WI38 (cell line): ENCODE data around the gene F7.

Experiments
- H3K4me3 ChIP-seq: 2 replicates; pipeline ENCODE4 v1.5.1; 2011; ENCODE audit warnings: low read depth, mild to moderate bottlenecking, control low read depth, low read length
- TF ChIP-seq, protein P1 (sequence below): IDR thresholded peaks from 2 replicates; pipeline ENCODE4 v1.5.1; 2012; ENCODE audit warnings: low read depth, mild to moderate bottlenecking, control low read depth, low read length

F7 gene

DNA sequence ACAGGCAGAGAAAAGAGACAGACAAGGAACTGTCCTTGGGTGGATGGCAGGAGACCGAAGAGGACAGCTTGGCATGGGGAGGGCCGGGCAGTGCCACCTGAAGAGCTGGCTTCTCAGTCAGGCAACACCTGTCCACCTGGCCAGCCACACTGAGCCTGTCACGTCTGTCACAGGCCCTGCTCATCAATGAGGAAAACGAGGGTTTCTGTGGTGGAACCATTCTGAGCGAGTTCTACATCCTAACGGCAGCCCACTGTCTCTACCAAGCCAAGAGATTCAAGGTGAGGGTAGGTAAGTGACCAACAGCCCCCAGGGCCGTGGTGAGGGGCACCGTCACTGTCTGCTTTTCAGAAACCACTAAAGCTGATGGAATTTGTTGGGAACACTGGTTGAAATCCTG, 41.6 kb downstream of the F7 start:
- no peak overlapping the region for H3K4me3 ChIP-seq
- TF ChIP-seq, protein P1, sequence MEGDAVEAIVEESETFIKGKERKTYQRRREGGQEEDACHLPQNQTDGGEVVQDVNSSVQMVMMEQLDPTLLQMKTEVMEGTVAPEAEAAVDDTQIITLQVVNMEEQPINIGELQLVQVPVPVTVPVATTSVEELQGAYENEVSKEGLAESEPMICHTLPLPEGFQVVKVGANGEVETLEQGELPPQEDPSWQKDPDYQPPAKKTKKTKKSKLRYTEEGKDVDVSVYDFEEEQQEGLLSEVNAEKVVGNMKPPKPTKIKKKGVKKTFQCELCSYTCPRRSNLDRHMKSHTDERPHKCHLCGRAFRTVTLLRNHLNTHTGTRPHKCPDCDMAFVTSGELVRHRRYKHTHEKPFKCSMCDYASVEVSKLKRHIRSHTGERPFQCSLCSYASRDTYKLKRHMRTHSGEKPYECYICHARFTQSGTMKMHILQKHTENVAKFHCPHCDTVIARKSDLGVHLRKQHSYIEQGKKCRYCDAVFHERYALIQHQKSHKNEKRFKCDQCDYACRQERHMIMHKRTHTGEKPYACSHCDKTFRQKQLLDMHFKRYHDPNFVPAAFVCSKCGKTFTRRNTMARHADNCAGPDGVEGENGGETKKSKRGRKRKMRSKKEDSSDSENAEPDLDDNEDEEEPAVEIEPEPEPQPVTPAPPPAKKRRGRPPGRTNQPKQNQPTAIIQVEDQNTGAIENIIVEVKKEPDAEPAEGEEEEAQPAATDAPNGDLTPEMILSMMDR: no peak

DNA sequence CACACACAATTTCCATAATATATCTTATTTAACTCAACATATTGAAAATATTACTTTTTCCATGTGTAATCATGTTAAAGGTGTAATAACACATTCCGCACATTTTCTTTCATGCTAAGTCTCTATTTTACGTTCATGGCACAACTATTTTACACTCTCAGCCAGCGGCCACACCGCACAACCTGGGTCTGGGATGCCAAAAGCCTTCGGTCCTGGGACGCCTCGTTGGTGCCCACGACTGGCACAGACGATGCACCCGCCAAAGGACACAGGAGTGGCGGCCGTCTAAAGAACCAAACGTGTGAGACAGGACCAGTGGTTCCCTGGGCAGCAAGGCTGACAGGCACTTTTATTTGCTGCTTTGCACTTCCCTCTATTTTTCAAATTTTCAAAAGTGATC, 42.8 kb downstream of the F7 start:
- TF ChIP-seq, protein P1: no peak
- H3K4me3 ChIP-seq: no peak overlapping the region

DNA sequence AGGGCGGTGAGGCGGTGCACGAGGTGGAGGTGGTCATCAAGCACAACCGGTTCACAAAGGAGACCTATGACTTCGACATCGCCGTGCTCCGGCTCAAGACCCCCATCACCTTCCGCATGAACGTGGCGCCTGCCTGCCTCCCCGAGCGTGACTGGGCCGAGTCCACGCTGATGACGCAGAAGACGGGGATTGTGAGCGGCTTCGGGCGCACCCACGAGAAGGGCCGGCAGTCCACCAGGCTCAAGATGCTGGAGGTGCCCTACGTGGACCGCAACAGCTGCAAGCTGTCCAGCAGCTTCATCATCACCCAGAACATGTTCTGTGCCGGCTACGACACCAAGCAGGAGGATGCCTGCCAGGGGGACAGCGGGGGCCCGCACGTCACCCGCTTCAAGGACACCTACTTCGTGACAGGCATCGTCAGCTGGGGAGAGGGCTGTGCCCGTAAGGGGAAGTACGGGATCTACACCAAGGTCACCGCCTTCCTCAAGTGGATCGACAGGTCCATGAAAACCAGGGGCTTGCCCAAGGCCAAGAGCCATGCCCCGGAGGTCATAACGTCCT, 43.4 kb downstream of the F7 start:
- TF ChIP-seq, protein P1: no peak

DNA sequence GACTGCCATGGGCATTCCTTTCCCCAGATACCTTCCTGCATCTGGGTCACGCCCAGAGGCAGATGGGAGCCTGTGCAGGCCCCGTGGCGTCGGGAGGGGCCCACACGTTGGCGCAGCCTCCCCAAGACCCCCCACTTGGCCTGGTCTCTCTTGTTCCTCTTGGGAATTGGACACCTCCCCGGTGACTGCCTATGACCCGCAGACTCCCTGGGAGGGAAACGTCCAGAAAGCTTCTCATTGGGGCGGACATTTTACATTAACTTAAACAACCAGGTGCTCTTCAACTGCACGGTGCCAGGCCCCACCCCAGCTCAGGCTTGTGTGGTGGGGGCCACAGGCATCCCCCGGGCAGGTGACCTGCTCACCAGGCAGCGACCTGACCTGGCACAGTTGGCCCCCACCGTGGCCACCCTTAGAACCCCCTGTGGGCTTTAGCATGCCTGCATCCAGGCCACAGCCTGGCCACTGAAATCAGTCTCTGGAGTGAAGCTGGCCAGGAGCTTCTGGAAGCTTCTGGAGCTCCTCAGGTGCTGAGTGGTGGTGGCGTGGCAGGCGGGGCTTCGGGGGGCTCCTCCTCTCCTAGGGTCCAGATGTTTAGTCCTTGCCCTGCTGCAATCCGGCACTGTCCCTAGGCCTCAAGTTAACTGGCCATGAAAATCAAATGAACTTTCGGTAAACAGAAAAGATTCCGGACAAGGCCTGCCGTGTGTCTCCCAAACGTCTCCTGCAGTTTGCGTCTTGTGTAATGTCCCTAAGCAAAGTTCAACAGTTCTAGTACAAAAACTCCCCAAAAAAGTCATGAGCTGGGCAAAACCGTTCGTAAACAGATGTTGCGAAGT, 44.3 kb downstream of the F7 start:
- TF ChIP-seq, protein P1: no peak
- no peak overlapping the region for H3K4me3 ChIP-seq

More for the DNA sequence above, 43.4 kb downstream of the F7 start:
- H3K4me3 ChIP-seq: no peak overlapping the region

DNA sequence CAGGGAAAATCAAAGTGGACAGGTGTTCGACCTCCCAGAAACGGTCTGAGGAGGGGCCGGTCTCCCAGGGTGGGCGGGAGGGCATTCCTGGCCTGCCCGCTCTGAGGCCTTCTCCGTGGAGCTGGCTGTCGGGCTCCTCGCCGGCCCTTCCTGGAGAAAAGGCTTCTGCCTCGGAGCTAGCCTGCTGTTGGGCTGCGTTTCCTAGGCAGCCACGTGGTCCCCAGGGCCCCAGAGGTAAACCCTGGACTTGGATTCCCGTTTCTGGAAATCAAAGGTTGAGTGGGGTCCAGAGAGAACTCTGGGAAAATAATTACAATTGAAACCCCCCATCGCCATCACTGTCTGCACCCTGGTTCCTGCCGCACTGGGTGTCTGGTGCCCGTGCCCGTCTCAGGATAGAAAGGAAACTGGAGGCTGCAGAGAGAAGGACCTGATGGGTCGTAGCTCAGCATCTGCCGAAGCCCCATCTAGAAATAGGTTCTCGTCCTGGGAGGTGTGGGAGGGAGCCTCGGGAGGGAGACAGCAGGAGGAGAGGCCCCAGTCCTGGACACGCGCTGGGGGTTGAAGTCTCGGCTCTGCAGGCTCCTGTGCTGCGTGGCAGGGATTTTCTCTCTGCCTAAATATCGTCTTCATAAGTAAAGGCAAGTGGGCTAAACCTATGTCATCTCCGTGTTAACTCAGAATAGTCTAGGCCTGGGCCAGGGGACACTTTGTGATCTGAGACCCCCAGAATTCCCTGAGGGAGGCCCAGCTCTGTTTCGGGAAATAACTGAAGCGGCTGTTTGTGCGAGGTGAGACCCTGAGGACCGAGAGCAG, 45.2 kb downstream of the F7 start:
- TF ChIP-seq, protein P1: no peak
- no peak overlapping the region for H3K4me3 ChIP-seq

DNA sequence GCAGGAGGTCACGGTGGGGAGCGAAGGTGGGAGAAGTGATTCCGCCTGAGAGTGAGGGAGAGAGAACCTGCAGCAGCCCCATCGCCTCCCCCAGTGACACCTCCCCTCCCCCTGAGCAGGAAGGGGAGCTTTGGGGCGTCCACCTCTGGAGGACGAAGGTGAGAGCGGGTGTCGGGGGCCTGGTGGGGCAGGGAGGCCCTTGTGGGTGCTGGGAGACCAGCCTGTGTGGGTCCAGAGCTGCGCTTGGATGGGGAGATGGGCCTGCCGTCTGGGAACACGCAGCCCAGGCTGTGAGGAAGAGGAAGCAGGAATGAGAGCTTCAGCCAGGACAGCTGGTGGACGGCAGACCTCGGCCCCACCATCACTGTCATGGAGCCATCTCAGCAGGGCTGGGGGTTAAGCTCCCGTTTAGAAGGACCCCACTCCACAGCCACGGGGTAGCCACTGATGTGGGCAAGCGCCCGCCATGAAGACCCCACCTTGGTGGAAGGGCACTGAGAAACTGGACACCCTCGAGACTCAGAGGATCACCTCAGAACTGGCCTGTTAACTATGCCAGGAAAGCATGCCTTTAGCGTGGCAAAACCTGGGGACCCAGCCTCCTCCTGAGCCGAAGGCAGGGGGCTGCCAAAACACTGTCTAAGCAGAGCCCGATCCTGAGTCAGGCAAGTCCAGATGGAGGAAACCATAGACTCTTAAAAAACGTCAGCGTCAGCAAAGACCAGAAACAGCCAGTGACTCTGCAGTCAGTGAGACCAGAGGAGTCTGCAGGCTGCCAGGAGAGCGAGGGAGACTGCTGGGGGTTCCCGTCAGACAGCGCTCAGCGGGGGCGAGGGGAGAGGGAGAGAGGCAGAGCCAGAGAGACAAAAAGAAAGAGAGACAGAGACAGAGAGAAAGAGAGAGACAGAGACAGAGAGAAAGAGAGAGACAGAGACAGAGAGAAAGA, 46.4 kb downstream of the F7 start:
- no peak overlapping the region for H3K4me3 ChIP-seq
- TF ChIP-seq, protein P1: no peak
